MM.1S (cell line): ENCODE measurements around the gene ADCY10.

Experiments
- DNase-seq: peaks from one replicate; pipeline ENCODE4 v3.0.0-alpha.2; 2015
- H2AFZ ChIP-seq: fragments of 300-600 bp; sonication (generic); 2 replicates; pipeline ENCODE4 v1.6.0; 2016; ENCODE audit warnings: antibody characterized with exemption, low read length
- H3F3A ChIP-seq: fragments of 300-600 bp; sonication (generic); 2 replicates; pipeline ENCODE4 v1.6.1; 2016; ENCODE audit warnings: mild to moderate bottlenecking, antibody characterized with exemption, low read length, moderate library complexity, mixed read lengths; ENCODE audit not compliant: insufficient read depth
- H3K27ac ChIP-seq: fragments of 300-600 bp; sonication (generic); 2 replicates; pipeline ENCODE4 v1.5.1; 2016; ENCODE audit warnings: mild to moderate bottlenecking, low read length
- H3K27me3 ChIP-seq: fragments of 300-600 bp; sonication (generic); replicated peaks from 2 replicates; pipeline ENCODE4 v1.6.0; 2016; ENCODE audit warnings: low read length; ENCODE audit not compliant: insufficient read depth
- H3K36me3 ChIP-seq: fragments of 300-600 bp; sonication (generic); replicated peaks from 2 replicates; pipeline ENCODE4 v1.6.1; 2016; ENCODE audit warnings: mild to moderate bottlenecking, low read length, mixed read lengths; ENCODE audit not compliant: insufficient read depth
- H3K4me1 ChIP-seq: fragments of 300-600 bp; sonication (generic); 2 replicates; pipeline ENCODE4 v1.6.1; 2016; ENCODE audit warnings: low read length, mixed read lengths
- H3K4me2 ChIP-seq: fragments of 300-600 bp; sonication (generic); 2 replicates; pipeline ENCODE4 v1.6.0; 2016; ENCODE audit warnings: low read depth, low read length
- H3K4me3 ChIP-seq: fragments of 300-600 bp; sonication (generic); 2 replicates; pipeline ENCODE4 v1.5.1; 2016; ENCODE audit warnings: low read length, mixed read lengths
- H3K79me2 ChIP-seq: fragments of 300-600 bp; sonication (generic); 2 replicates; pipeline ENCODE4 v1.6.1; 2016; ENCODE audit warnings: mixed run types, low read length, mixed read lengths
- H3K9ac ChIP-seq: fragments of 300-600 bp; sonication (generic); 2 replicates; pipeline ENCODE4 v1.6.1; 2016; ENCODE audit warnings: low read length, mixed read lengths
- H3K9me2 ChIP-seq: fragments of 300-600 bp; sonication (generic); replicated peaks from 2 replicates; pipeline ENCODE4 v1.6.1; 2016; ENCODE audit warnings: mild to moderate bottlenecking, low read length, mixed read lengths; ENCODE audit not compliant: insufficient read depth
- H3K9me3 ChIP-seq: fragments of 300-600 bp; sonication (generic); replicated peaks from 2 replicates; pipeline ENCODE4 v1.6.1; 2016; ENCODE audit warnings: mild to moderate bottlenecking, low read length, mixed read lengths; ENCODE audit not compliant: insufficient read depth
- H4K20me1 ChIP-seq: fragments of 300-600 bp; sonication (generic); 2 replicates; pipeline ENCODE4 v1.6.1; 2016; ENCODE audit warnings: mild to moderate bottlenecking, low read length, moderate library complexity, mixed read lengths; ENCODE audit not compliant: insufficient read depth
- CTCF ChIP-seq: fragments of 300-600 bp; sonication (generic); IDR thresholded peaks from 2 replicates; pipeline ENCODE4 v1.5.1; 2016; ENCODE audit warnings: antibody characterized with exemption, low read length, mixed read lengths
- EZH2 ChIP-seq: fragments of 300-600 bp; sonication (generic); optimal IDR thresholded peaks from 2 replicates; pipeline ENCODE3; 2017; ENCODE audit warnings: low read depth, mild to moderate bottlenecking, antibody characterized with exemption, low read length, mixed read lengths
- EZH2phosphoT487 ChIP-seq: fragments of 300-600 bp; sonication (generic); IDR thresholded peaks from 2 replicates; pipeline ENCODE4 v1.6.1; 2018; ENCODE audit warnings: antibody characterized with exemption, low read length

The ADCY10 gene

GRCh38 chr1:167937709-167938010, 23.7 kb upstream of the ADCY10 start:
- no peaks in the 10 kb centered on the region for H3K36me3 ChIP-seq
- DNase-seq = no peak
- TF ChIP-seq CTCF (no peak), EZH2phosphoT487 (no peak), EZH2 (no peak)
- H3K4me3 ChIP-seq = peak overlapping the region; percentile 82
- H3K9me3 ChIP-seq = no peaks in the 10 kb centered on the region
- H3F3A ChIP-seq = peaks cover 26% of the 10 kb centered on the region
- no peaks in the 10 kb centered on the region for H4K20me1 ChIP-seq
- no peaks in the 10 kb centered on the region for H3K27me3 ChIP-seq
- peak overlapping the region; percentile 83 for H2AFZ ChIP-seq
- H3K4me2 ChIP-seq = peak overlapping the region; percentile 70
- H3K79me2 ChIP-seq = peaks cover 89% of the 10 kb centered on the region
- peak overlapping the region; percentile 93; the same call in 1 of the 2 replicates for H3K27ac ChIP-seq
- no peaks in the 10 kb centered on the region for H3K9me2 ChIP-seq
- peaks cover 15% of the 10 kb centered on the region for H3K4me1 ChIP-seq
- peak overlapping the region; percentile 91 for H3K9ac ChIP-seq

GRCh38 chr1:167936930-167937708, 23.2 kb upstream of the ADCY10 start, which contains the start of gene MPC2:
TSS of gene MPC2 (minus strand) at chr1:167937072. CDS start at chr1:167935841, 1,231 bp downstream.
- H3K27ac ChIP-seq = peak within 1 kb of the TSS; percentile 93
- H3K9me2 ChIP-seq = no peaks in the 10 kb centered on the region
- H3K4me1 ChIP-seq = peaks cover 15% of the 10 kb centered on the region
- peaks cover 26% of the 10 kb centered on the region for H3F3A ChIP-seq
- H2AFZ ChIP-seq = peak within 1 kb of the TSS; percentile 83
- H3K4me3 ChIP-seq = peak within 1 kb of the TSS; percentile 82
- peak within 1 kb of the TSS; percentile 70 for H3K4me2 ChIP-seq
- peak; percentile 74 for DNase-seq
- no peak for TF ChIP-seq EZH2
- no peak for TF ChIP-seq CTCF
- TF ChIP-seq EZH2phosphoT487 = no peak
- H4K20me1 ChIP-seq = no peaks in the 10 kb centered on the region
- no peaks in the 10 kb centered on the region for H3K36me3 ChIP-seq
- H3K9me3 ChIP-seq = no peaks in the 10 kb centered on the region
- peaks cover 88% of the 10 kb centered on the region for H3K79me2 ChIP-seq
- peak within 1 kb of the TSS; percentile 91 for H3K9ac ChIP-seq
- no peaks in the 10 kb centered on the region for H3K27me3 ChIP-seq

GRCh38 chr1:167936068-167936929, 22.4 kb upstream of the ADCY10 start, which contains the start of gene DCAF6:
TSS of gene DCAF6 (plus strand) at chr1:167936683. CDS start at chr1:167936912, 229 bp downstream.
- Histone ChIP-seq H3K4me2 (peak within 1 kb of the TSS; percentile 70), H3K27ac (peak within 1 kb of the TSS; percentile 93), H3K4me3 (peak within 1 kb of the TSS; percentile 82), H3K27me3 (no peaks in the 10 kb centered on the region), H3K9me2 (no peaks in the 10 kb centered on the region), H3K9me3 (no peaks in the 10 kb centered on the region), H3K36me3 (no peaks in the 10 kb centered on the region), H3F3A (peaks cover 26% of the 10 kb centered on the region), H3K9ac (peak within 1 kb of the TSS; percentile 91), H3K79me2 (peaks cover 86% of the 10 kb centered on the region), H3K4me1 (peaks cover 15% of the 10 kb centered on the region), H2AFZ (peak within 1 kb of the TSS; percentile 83), H4K20me1 (no peaks in the 10 kb centered on the region)
- DNase-seq = peak; percentile 100
- no peak for TF ChIP-seq EZH2
- TF ChIP-seq CTCF = no peak
- TF ChIP-seq EZH2phosphoT487 = no peak
